GM12865 (cell line): ENCODE data around the gene PGBD5.

Experiments
- DNase-seq: peaks from one replicate; pipeline ENCODE4 v3.0.0; 2010; ENCODE audit warnings: low read depth
- H3K4me3 ChIP-seq: 2 replicates; pipeline ENCODE4 v1.5.1; 2011; ENCODE audit warnings: mild to moderate bottlenecking, low read depth, low read length, control low read depth
- CTCF ChIP-seq: IDR thresholded peaks from 2 replicates; pipeline ENCODE4 v1.5.1; 2011; ENCODE audit warnings: low read length, control low read depth, low read depth, inconsistent platforms; ENCODE audit not compliant: insufficient read depth; ENCODE audit errors: missing control alignments

Gene PGBD5

GRCh38 chr1:230313453-230314141 is 112.5 kb downstream of the PGBD5 start:
- no peak for TF ChIP-seq CTCF
- no peak for DNase-seq
- H3K4me3 ChIP-seq = no peak overlapping the region

- no peak overlapping the region for H3K4me3 ChIP-seq
- no peak for DNase-seq
- TF ChIP-seq CTCF = no peak
Observed at GRCh38 chr1:230312676-230313075, 113.5 kb downstream of the PGBD5 start.

- no peak overlapping the region for H3K4me3 ChIP-seq
- peak; percentile 84 for TF ChIP-seq CTCF
- DNase-seq = peak; percentile 77
Observed at GRCh38 chr1:230310381-230311163, 115.6 kb downstream of the PGBD5 start.

- H3K4me3 ChIP-seq = no peak overlapping the region
- no peak for TF ChIP-seq CTCF
- no peak for DNase-seq
Observed at GRCh38 chr1:230309646-230310177, 116.4 kb downstream of the PGBD5 start.

GRCh38 chr1:230308821-230309220 is 117.3 kb downstream of the PGBD5 start:
- no peak for DNase-seq
- no peak for TF ChIP-seq CTCF
- no peak overlapping the region for H3K4me3 ChIP-seq

- no peak for TF ChIP-seq CTCF
- no peak for DNase-seq
- no peak overlapping the region for H3K4me3 ChIP-seq
Observed at GRCh38 chr1:230308039-230308438, 118.1 kb downstream of the PGBD5 start.
